Stimulated activated CD4-positive, alpha-beta T cell treated with anti-CD3 and anti-CD28 coated beads, Interleukin-12 subunit alpha, Interleukin-12 subunit beta, amount 100 ng/mL, for 24 hours (primary cell): ENCODE results near the gene MYH15.

Experiments used
- DNase-seq, 2 experiments: peaks; one replicate each; pipeline ENCODE4 v3.0.0-alpha.2; 2020; ENCODE audit warnings: low read depth in 2 of 2

The MYH15 gene

GRCh38 chr3:108334701-108335100 lies 175.7 kb downstream of the MYH15 start:
- DNase-seq, result no peak

GRCh38 chr3:108333961-108334360 lies 176.4 kb downstream of the MYH15 start:
- no peak for DNase-seq

DNA sequence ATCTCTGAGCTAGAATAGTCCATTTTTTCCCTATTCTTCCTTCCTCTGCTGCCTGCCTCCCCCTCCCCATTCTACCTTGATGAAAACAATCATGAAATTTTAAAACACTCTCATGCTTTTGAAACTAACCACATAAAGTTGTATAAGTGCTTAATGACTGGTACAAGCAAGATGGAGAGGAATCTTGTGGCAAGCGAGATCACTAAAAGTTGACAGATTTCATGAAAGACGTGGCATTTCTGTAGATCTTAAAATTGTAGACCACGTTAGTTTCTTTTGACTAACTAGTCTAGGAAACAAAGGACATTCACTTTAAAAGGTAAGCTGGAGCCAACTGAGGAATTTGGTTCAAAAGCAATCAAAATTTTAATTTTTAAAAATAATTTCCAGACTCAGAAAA lies 178.6 kb downstream of the MYH15 start:
- no peak for DNase-seq
